Breast epithelium (tissue), 4 donors: ENCODE measurements around the gene FTO. TPM values are rescaled to one million over a fixed set of nuclear protein-coding genes. Genes with fewer than 3 reads are reported as not detected.
A peak's percentile ranks its signal among the peaks of the same experiment; 100 is the strongest.

Experiments
- DNase-seq, 2 donors: peaks; one replicate each; pipeline ENCODE4 v3.0.0-alpha.2; 2019; ENCODE audit warnings: low spot score in 2 of 2
- H3K27ac ChIP-seq, 2 donors: fragments of 200-600 bp; sonication (generic) in 1 of 2; one replicate each; pipeline ENCODE4 v1.5.1; 2016 to 2019; ENCODE audit warnings: mild to moderate bottlenecking in 1 of 2
- H3K27me3 ChIP-seq, 2 donors: fragments of 200-600 bp; sonication (generic) in 1 of 2; one replicate each; pipeline versions ENCODE4 v1.5.1 to v1.6.0; 2017 to 2019; ENCODE audit warnings: control low read depth in 1 of 2, mild to moderate bottlenecking in 1 of 2
- H3K36me3 ChIP-seq: fragments of 200-600 bp; one replicate; pipeline ENCODE4 v1.5.1; 2019
- H3K4me1 ChIP-seq, 2 donors: fragments of 200-600 bp; sonication (generic); one replicate each; pipeline ENCODE4 v1.5.1; 2016 to 2019; ENCODE audit warnings: control low read depth in 1 of 2
- H3K4me3 ChIP-seq, 3 donors: fragments of 200-600 bp; sonication (generic); 1 replicate in 2 of 3; 2 replicates in 1 of 3; pipeline ENCODE4 v1.5.1; 2016 to 2019; ENCODE audit warnings: mild to moderate bottlenecking in 3 of 3, moderate library complexity in 2 of 3
- H3K9me3 ChIP-seq, 2 donors: fragments of 200-600 bp; sonication (generic) in 1 of 2; one replicate each; pipeline ENCODE4 v1.5.1; 2016 to 2019; ENCODE audit warnings: control low read depth in 1 of 2
- POLR2A ChIP-seq: fragments of 450-650 bp; IDR thresholded peaks from one replicate; pipeline ENCODE4 v1.6.1; 2016; ENCODE audit warnings: antibody characterized with exemption, mild to moderate bottlenecking, moderate library complexity
- POLR2AphosphoS5 ChIP-seq, 3 donors: sonication (generic); formaldehyde crosslinking; IDR thresholded peaks; one replicate each; pipeline ENCODE4 v1.6.1; 2017; ENCODE audit warnings: antibody characterized with exemption in 3 of 3
- intact Hi-C: fragments of 100-400 bp; cut with DNase I; formaldehyde crosslinking; loops from one replicate; pipeline ENCODE4 v1.15.1; 2023; ENCODE audit warnings: low total_unique reads
- total RNA-seq, 3 donors: library from RNA; depleted of rRNA; stranded (reverse); fragments of >200 nt; gene quantifications; one replicate each; pipeline ENCODE4 v1.1.0, GENCODE V29; 2016
- TF ChIP-seq, protein P1 (sequence below), 3 donors: fragments of 450-650 bp; IDR thresholded peaks; one replicate each; pipeline ENCODE4 v1.5.1; 2016 to 2017; ENCODE audit warnings: antibody characterized with exemption in 3 of 3, mild to moderate bottlenecking in 3 of 3, moderate library complexity in 3 of 3

FTO gene
- total RNA-seq, 3 donors from 2014 or later = 109 to 193 (median 174) TPM

DNA sequence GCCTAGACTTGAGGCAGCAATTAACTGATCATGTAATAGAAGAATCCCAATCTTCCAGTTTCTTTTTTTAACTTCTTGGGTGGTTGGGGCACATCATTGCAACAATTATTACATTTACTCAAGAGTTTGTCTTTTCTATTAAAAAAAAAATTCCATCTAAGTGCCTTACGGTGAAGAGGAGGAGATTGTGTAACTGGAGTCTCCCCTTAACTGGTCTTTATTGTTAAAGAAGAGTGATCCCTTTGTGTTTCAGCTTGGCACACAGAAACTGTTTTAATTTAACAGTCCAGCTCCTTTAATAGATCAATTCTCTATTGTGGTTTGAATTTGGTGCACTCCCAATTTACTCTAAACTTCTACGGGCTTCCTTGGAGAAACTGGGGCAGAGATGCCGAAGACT is 75.2 kb downstream of the FTO start:
- TF ChIP-seq, protein P1, sequence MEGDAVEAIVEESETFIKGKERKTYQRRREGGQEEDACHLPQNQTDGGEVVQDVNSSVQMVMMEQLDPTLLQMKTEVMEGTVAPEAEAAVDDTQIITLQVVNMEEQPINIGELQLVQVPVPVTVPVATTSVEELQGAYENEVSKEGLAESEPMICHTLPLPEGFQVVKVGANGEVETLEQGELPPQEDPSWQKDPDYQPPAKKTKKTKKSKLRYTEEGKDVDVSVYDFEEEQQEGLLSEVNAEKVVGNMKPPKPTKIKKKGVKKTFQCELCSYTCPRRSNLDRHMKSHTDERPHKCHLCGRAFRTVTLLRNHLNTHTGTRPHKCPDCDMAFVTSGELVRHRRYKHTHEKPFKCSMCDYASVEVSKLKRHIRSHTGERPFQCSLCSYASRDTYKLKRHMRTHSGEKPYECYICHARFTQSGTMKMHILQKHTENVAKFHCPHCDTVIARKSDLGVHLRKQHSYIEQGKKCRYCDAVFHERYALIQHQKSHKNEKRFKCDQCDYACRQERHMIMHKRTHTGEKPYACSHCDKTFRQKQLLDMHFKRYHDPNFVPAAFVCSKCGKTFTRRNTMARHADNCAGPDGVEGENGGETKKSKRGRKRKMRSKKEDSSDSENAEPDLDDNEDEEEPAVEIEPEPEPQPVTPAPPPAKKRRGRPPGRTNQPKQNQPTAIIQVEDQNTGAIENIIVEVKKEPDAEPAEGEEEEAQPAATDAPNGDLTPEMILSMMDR (IDR thresholded peaks at IDR 0.05) = no peak
- no peak for TF ChIP-seq POLR2A
- no peak for TF ChIP-seq POLR2AphosphoS5 (IDR thresholded peaks at IDR 0.05)
- no peaks in the 10 kb centered on the region for H3K36me3 ChIP-seq
- peaks cover 0 to 9% of the 10 kb centered on the region in 2 donors for H3K4me1 ChIP-seq
- no peaks in the 10 kb centered on the region for H3K9me3 ChIP-seq
- intact Hi-C loops = no loop called here
- no peaks in the 10 kb centered on the region for H3K27me3 ChIP-seq
- DNase-seq = no peak
- no peak overlapping the region for H3K4me3 ChIP-seq
- H3K27ac ChIP-seq = peak overlapping the region; percentile 80 to 84

DNA sequence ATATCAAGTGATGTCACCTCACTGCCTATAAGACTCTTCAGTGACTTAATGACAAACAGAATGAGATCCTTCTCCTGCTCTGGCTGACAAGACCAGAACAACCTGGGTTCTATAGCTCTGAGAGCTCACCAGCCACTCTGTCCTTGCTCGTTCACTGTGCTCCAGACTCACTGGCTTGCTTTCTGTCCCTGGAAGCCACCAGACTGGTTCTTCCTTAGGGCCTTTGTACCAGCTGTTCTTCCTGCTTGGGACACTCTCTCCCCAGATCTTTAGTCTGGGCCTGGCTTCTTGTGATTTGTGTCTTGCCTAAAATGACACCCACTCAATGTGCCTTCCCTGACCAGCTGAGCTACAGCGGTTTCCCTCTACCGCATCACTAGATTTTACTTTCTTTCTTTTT is 76.1 kb downstream of the FTO start:
- Histone ChIP-seq H3K4me1 (peaks cover 0 to 9% of the 10 kb centered on the region in 2 donors), H3K4me3 (no peak overlapping the region), H3K9me3 (no peaks in the 10 kb centered on the region), H3K27me3 (no peaks in the 10 kb centered on the region), H3K27ac (peak overlapping the region; percentile 80 to 84), H3K36me3 (no peaks in the 10 kb centered on the region)
- intact Hi-C loops = no loop called here
- peak; percentile 52 to 69 for DNase-seq
- TF ChIP-seq, protein P1 (IDR thresholded peaks at IDR 0.05) = no peak
- TF ChIP-seq POLR2AphosphoS5 (IDR thresholded peaks at IDR 0.05) = peak in 1 of 3 donors; percentile 50

DNA sequence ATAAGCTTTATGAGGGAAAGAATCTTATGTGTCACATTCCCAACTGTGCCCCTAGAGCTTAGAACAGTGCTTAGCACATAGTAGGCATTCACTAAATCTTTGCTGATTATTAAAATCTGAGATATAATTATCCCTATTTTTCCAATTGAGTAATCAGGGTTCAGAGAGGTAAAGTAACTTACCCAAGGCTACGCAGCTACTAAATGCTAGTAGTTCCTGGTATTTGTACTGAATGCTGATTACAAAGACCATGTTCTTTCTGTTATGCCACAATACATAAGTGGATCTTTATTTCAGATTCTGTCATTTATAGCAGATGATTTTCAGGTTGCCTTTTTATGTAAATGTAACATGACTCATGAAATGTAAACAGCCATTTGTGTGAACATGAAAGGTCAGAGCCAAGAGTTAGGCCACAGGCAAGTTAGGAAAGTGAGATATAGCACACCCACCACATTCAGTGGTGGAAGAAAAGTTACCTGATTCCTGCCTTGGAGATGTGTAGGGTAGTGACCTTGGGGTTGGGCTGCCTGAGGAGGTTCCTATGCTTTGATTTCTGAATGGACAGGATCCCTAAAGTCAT is 77.2 kb downstream of the FTO start:
- DNase-seq = no peak
- intact Hi-C loops = no loop called here
- H3K36me3 ChIP-seq = no peaks in the 10 kb centered on the region
- peak overlapping the region; percentile 80 to 84 for H3K27ac ChIP-seq
- peaks cover under 1 to 9% of the 10 kb centered on the region in 2 donors for H3K4me1 ChIP-seq
- TF ChIP-seq, protein P1 (IDR thresholded peaks at IDR 0.05) = no peak
- TF ChIP-seq POLR2A = no peak
- no peak for TF ChIP-seq POLR2AphosphoS5 (IDR thresholded peaks at IDR 0.05)
- no peak overlapping the region for H3K4me3 ChIP-seq
- no peaks in the 10 kb centered on the region for H3K9me3 ChIP-seq
- H3K27me3 ChIP-seq = no peaks in the 10 kb centered on the region

DNA sequence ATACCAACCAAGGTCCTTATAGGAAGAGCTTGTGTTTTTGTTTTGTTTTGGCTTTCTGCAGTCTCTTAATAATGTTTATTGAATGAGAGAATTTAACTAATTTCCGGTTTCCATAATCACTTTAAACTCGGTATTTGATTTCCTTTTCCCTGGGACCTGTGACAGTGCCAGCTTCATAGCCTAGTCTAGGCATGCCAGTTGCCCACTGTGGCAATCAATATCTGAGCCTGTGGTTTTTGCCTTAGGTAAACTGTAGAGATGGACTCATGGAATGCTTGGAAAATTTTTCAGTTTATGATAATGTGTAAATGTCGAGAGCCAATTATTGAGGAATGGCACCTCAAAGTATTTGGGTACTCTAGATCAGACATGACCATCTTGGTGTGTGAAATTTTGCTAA is 78.2 kb downstream of the FTO start:
- H3K27ac ChIP-seq = peak overlapping the region; percentile 80 to 84
- no peaks in the 10 kb centered on the region for H3K27me3 ChIP-seq
- no peaks in the 10 kb centered on the region for H3K9me3 ChIP-seq
- intact Hi-C loops = no loop called here
- no peaks in the 10 kb centered on the region for H3K36me3 ChIP-seq
- peaks cover 3 to 9% of the 10 kb centered on the region in 2 donors for H3K4me1 ChIP-seq
- no peak overlapping the region for H3K4me3 ChIP-seq
- no peak for TF ChIP-seq POLR2AphosphoS5 (IDR thresholded peaks at IDR 0.05)
- TF ChIP-seq, protein P1 (IDR thresholded peaks at IDR 0.05) = no peak
- TF ChIP-seq POLR2A = no peak
- no peak for DNase-seq

DNA sequence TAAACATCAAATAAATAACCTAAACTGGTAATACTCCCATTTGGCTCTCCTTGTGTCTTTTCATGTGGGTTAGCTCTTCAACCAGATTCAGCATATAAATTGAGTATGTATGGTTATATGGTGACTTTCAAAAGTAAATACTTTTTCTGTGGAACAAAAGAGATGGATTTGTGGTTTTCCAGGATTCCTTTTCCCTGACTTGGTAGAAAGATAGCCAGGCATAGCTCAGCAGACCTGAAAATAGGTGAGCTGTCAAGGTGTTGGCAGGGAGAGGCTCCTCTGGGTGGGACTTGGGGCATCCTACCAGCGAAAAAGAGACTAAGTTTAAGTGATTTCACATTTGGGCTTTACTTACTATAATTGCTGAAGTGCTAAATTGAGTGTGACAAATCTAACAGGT is 80.3 kb downstream of the FTO start:
- Histone ChIP-seq H3K4me1 (peaks cover 3 to 9% of the 10 kb centered on the region in 2 donors), H3K9me3 (no peaks in the 10 kb centered on the region), H3K4me3 (no peak overlapping the region), H3K27me3 (no peaks in the 10 kb centered on the region), H3K36me3 (no peaks in the 10 kb centered on the region), H3K27ac (peak overlapping the region; percentile 2 to 40)
- DNase-seq = no peak
- intact Hi-C loops = no loop called here
- TF ChIP-seq, protein P1 (IDR thresholded peaks at IDR 0.05) = no peak
- TF ChIP-seq POLR2A (no peak), POLR2AphosphoS5 (IDR thresholded peaks at IDR 0.05) (no peak)
